LNCaP clone FGC (cell line): ENCODE measurements around the gene CCM2.

Experiments
- DNase-seq: peaks from one replicate; pipeline ENCODE4 v3.0.0-alpha.2; 2011; ENCODE audit warnings: low read depth
- H3K4me3 ChIP-seq: 2 replicates; pipeline ENCODE4 v1.5.1; 2011; ENCODE audit warnings: mild to moderate bottlenecking, low read depth, low read length, control low read depth
- CTCF ChIP-seq: IDR thresholded peaks from 2 replicates; pipeline ENCODE4 v1.5.1; 2012; ENCODE audit warnings: mild to moderate bottlenecking; ENCODE audit not compliant: control insufficient read depth, insufficient read depth; ENCODE audit errors: extremely low read depth

CCM2 gene

DNA sequence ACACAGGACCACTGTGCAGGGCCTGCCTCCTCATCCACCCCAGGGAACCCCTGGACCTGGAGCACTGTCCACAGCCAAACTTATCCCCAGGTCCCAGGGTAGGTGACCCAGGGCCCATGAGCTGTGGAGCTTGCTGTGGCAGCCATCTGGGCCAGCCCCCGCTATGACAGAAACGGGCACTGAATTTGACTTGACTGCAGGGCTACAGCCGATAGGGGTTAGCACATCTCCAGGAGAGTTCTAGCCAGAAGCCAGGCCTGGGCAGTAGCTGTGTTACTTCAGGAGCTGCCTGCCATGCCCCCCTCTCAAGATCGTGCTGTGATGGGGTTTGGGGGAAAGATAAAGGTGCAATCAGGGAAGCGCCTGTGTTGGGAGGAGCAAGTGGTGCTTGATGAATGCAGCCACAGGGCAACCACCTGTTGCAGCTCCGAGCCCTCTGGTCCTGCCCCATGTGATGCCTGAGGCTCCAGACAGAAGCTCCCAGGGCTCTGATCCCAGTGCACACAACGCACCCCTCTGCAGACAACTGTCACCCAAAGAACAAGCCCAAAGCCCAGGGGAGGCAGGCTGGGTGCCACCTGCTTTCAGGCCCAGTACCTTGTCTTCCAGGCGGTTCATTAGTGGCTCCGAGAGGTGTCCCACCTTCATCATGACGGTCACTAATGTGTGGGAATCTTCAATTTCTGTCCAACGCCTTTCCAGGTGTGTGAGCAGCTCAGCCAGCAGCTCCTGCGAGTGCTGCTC is 105.0 kb downstream of the CCM2 start:
- no peak overlapping the region for H3K4me3 ChIP-seq
- no peak for TF ChIP-seq CTCF
- DNase-seq: no peak

- no peak overlapping the region for H3K4me3 ChIP-seq
- TF ChIP-seq CTCF: no peak
- no peak for DNase-seq
These were observed 105.7 kb downstream of the CCM2 start for GRCh38 chr7:45105588-45106188.

- no peak for TF ChIP-seq CTCF
- DNase-seq: no peak
- no peak overlapping the region for H3K4me3 ChIP-seq
These were observed 106.8 kb downstream of the CCM2 start for GRCh38 chr7:45106820-45107219.

DNA sequence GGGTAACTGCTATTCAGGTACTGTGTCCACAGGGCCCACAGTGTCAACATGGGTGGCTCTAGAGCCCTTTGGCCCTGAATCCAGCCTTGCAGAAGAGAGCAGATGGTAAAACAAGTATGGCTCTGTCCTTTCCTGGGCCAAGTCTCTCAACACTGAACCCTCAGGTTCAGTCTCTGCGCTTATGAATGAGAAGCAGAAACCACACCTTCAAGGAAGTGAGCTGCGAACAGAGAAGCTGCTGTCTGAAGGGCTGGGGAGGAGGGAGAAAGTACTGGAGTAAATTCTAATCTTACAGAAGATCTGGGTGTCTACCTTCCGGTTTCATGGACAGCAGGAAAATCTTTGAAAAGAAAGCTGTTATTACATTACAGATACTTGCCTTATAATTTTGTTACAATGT is 107.4 kb downstream of the CCM2 start:
- no peak overlapping the region for H3K4me3 ChIP-seq
- no peak for DNase-seq
- no peak for TF ChIP-seq CTCF

GRCh38 chr7:45108863-45109262 is 108.9 kb downstream of the CCM2 start:
- no peak for TF ChIP-seq CTCF
- DNase-seq: no peak

DNA sequence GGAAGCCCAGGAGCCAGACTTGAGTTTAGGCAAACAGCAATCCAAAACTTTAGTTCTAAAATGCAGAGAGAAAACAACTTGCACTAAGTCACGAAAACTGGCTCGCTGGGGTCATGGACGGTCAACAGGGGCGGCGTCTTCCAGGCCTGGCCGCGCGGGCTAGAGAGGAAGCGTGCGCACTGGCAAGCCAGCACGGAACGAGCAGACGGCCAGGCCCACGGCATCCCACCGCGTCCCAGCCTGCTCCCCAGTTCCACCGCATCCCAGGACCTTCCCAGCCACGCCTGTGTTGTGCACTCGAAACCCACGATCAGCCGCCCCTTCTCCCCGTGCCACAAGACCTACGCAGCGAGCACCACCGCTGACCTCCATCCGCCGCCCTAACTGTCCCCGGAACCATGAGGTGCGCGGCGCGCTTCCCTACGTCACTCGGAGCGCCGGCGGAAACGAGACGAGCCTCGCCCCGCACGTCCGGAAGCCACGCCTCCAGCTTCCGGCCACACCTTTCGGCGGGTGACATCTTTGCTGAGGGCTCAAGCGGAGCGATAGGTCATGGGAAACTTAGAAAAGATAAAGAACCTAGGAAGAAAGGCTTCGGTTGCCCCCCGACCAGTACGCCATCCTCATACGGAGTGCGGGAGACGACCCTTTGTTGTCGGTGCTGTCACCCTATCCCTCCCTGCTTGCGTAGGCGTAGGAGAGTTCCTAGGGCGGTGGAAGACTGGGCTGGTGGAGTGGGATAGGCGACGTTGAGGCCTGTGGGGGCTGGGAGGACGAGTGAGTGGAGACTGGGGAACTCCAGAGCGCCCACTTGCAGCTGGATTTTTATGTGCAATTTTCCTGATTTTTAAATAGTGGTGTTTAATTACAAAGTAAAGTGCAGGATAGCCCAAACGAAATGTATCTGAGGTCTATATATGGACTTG is 111.6 kb downstream of the CCM2 start, which contains the start of gene TBRG4:
TSS of gene TBRG4 (minus strand) at position 400 of the 926 bp plus-strand sequence. CDS start 2,460 bp downstream, outside the sequence.
- peak; percentile 86 for DNase-seq
- TF ChIP-seq CTCF: peak; percentile 55
- H3K4me3 ChIP-seq: peak within 1 kb of the TSS; percentile 83

More at GRCh38 chr7:45108863-45109262, 108.9 kb downstream of the CCM2 start:
- no peak overlapping the region for H3K4me3 ChIP-seq
